Activated CD4-positive, alpha-beta T cell treated with anti-CD3 and anti-CD28 coated beads, Interleukin-2, amount 50 U/mL, for 4 hours (primary cell): Measurements from ENCODE around the gene TSPEAR.
"Not testable (repeated sequence)": the region's sequence is repeated elsewhere in the genome, so short reads cannot be mapped to it uniquely, and the experiment has no call there.

Experiments
- DNase-seq, 2 experiments: peaks; one replicate each; pipeline ENCODE4 v3.0.0-alpha.2; 2020

Gene TSPEAR

GRCh38 chr21:44701541-44701940 lies 9.8 kb downstream of the TSPEAR start:
- no peak for DNase-seq

- DNase-seq, result no peak
These were observed 10.4 kb downstream of the TSPEAR start for GRCh38 chr21:44701023-44701400.

- DNase-seq, result no peak
These were observed 11.0 kb downstream of the TSPEAR start for GRCh38 chr21:44700101-44701022.

GRCh38 chr21:44699502-44700001 lies 11.8 kb downstream of the TSPEAR start:
- DNase-seq, result no peak

- no peak for DNase-seq
These were observed 13.3 kb downstream of the TSPEAR start for GRCh38 chr21:44697811-44698734.

GRCh38 chr21:44697172-44697810 lies 14.1 kb downstream of the TSPEAR start, which contains the start of gene KRTAP10-12:
Gene KRTAP10-12 (plus strand): TSS chr21:44697172. CDS start chr21:44697202, 30 bp downstream.
- not testable (repeated sequence) for DNase-seq

GRCh38 chr21:44696572-44696971 lies 14.8 kb downstream of the TSPEAR start:
- no peak for DNase-seq

- no peak for DNase-seq
These were observed 15.7 kb downstream of the TSPEAR start for GRCh38 chr21:44695641-44696040.

- DNase-seq, result no peak
These were observed 16.2 kb downstream of the TSPEAR start for GRCh38 chr21:44695184-44695583.

GRCh38 chr21:44694776-44695175 lies 16.6 kb downstream of the TSPEAR start:
- no peak for DNase-seq

- no peak for DNase-seq
These were observed 18.4 kb downstream of the TSPEAR start for GRCh38 chr21:44692798-44693512.

- no peak for DNase-seq
These were observed 19.7 kb downstream of the TSPEAR start for GRCh38 chr21:44691686-44692085.

- DNase-seq, result not testable (repeated sequence)
These were observed 21.6 kb downstream of the TSPEAR start for GRCh38 chr21:44689740-44690139.

GRCh38 chr21:44687671-44688070 lies 23.7 kb downstream of the TSPEAR start:
- no peak for DNase-seq

- DNase-seq, result no peak
These were observed 24.4 kb downstream of the TSPEAR start for GRCh38 chr21:44686843-44687561.

- DNase-seq, result no peak
These were observed 25.2 kb downstream of the TSPEAR start for GRCh38 chr21:44686000-44686781.

GRCh38 chr21:44685050-44685449 lies 26.3 kb downstream of the TSPEAR start:
- DNase-seq, result not testable (repeated sequence)

- DNase-seq, result no peak
These were observed 26.9 kb downstream of the TSPEAR start for GRCh38 chr21:44684483-44684882.

- DNase-seq, result no peak
These were observed 27.3 kb downstream of the TSPEAR start for GRCh38 chr21:44684077-44684476.

GRCh38 chr21:44682580-44683151 lies 28.7 kb downstream of the TSPEAR start:
- DNase-seq, result no peak
